ENCODE measurements around the gene TMEM207. TPM values are rescaled to one million over a fixed set of nuclear protein-coding genes. Genes with fewer than 3 reads are reported as not detected.
"Not testable (repeated sequence)": the region's sequence is repeated elsewhere in the genome, so short reads cannot be mapped to it uniquely, and the experiment has no call there.

TMEM207 gene
- total RNA-seq, 1 experiment from 2014 or later: not detected

DNA sequence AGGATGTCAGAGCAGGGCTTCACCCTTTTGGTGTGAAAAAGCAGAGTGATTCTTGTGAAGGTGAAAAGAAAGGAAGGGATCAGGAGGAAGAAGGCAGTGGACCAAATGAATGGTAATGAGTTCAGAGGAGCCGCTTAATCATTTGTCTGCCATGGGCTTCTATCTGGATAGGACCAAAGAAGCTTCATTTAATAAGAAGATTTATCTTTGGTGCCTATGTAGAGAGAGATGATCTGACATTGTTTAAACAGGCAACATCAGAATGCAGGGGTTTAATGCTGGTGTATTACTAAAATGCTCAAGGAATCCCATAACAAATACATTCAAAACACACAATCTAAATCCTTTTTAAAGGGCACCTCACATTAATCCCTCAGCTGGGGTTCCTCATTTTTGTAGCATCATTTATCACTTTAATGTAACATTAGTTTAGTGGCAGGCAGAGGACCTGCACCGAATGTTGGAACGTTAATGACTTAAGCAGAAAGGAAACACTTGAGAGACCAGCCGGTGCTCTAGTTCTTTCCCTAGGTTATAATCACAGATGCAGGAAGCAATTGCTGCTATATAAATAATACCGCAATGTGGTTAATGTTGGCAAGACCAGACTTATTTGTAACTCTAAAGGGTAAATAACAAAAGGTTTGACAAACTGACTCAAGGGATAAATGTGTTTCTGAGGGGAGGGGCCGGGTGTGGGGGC lies 36.3 kb upstream of the TMEM207 start (continued):
- TF ChIP-seq, protein P1, sequence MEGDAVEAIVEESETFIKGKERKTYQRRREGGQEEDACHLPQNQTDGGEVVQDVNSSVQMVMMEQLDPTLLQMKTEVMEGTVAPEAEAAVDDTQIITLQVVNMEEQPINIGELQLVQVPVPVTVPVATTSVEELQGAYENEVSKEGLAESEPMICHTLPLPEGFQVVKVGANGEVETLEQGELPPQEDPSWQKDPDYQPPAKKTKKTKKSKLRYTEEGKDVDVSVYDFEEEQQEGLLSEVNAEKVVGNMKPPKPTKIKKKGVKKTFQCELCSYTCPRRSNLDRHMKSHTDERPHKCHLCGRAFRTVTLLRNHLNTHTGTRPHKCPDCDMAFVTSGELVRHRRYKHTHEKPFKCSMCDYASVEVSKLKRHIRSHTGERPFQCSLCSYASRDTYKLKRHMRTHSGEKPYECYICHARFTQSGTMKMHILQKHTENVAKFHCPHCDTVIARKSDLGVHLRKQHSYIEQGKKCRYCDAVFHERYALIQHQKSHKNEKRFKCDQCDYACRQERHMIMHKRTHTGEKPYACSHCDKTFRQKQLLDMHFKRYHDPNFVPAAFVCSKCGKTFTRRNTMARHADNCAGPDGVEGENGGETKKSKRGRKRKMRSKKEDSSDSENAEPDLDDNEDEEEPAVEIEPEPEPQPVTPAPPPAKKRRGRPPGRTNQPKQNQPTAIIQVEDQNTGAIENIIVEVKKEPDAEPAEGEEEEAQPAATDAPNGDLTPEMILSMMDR (IDR thresholded peaks at IDR 0.05 in 2 of 3, conservative IDR thresholded peaks at IDR 0.05 in 1 of 3; ENCODE audit: borderline replicate concordance in 1 of 3, insufficient read depth in 1 of 3, low read depth in 2 of 3, low read length in 2 of 3): no peak
- TF ChIP-seq, protein P2, sequence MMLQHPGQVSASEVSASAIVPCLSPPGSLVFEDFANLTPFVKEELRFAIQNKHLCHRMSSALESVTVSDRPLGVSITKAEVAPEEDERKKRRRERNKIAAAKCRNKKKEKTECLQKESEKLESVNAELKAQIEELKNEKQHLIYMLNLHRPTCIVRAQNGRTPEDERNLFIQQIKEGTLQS (IDR thresholded peaks at IDR 0.05): no peak
- TF ChIP-seq CEBPB (IDR thresholded peaks at IDR 0.05; ENCODE audit: low read depth) (no peak), YY1 (IDR thresholded peaks at IDR 0.05; ENCODE audit: extremely low read depth, insufficient replicate concordance, low read depth, low read length) (no peak), SIN3A (IDR thresholded peaks at IDR 0.05; ENCODE audit: low read depth) (no peak), CBX3 (IDR thresholded peaks at IDR 0.05; ENCODE audit: low read depth) (no peak)

DNA sequence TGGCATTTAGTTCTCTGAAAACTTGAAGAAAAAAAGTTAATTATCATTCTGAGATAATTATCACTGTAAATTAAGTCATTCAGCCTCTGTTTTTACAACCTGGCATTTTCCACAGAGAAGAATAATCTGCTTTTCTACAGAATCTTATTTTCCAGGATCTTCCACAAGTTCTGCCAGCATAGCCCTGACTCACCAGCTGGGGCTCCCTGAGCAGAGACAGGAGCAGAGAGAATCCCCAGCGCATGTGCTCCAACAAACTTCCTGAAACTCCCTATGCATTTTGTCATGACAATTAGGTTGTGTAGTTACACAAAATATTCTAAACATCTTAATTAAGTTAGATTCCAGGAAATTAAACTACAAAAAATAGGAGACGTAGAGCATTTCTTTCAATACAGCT lies 32.1 kb upstream of the TMEM207 start:
- POLR2A ChIA-PET: no interaction called here
- Histone ChIP-seq H3K27me3 (ENCODE audit: insufficient read depth, low read length) (no peaks in the 10 kb centered on the region), H3K4me1 (ENCODE audit: control insufficient read depth in 1 of 2, insufficient read depth in 2 of 2, low read length in 2 of 2) (no peaks in the 10 kb centered on the region), H3K4me3 (replicated peaks in 1 of 2; ENCODE audit: low read depth in 1 of 2, low read length in 2 of 2) (no peak overlapping the region), H3K4me2 (ENCODE audit: low read length) (no peak overlapping the region), H3K9me2 (ENCODE audit: insufficient read depth) (no peaks in the 10 kb centered on the region), H3K9me3 (ENCODE audit: control insufficient read depth in 1 of 2, insufficient read depth in 1 of 2, low read depth in 1 of 2, low read length in 2 of 2) (no peaks in the 10 kb centered on the region), H3K27ac (ENCODE audit: low read depth, low read length) (no peak overlapping the region), H2AFZ (ENCODE audit: low read depth, low read length, poor library complexity, severe bottlenecking) (no peak overlapping the region), H3K79me2 (ENCODE audit: insufficient read depth, low read length) (no peaks in the 10 kb centered on the region), H3K9ac (ENCODE audit: low read length) (no peak overlapping the region), H4K20me1 (ENCODE audit: insufficient read depth) (no peaks in the 10 kb centered on the region), H3K36me3 (ENCODE audit: control insufficient read depth in 1 of 2, insufficient read depth in 2 of 2, low read length in 2 of 2) (no peaks in the 10 kb centered on the region)
- TF ChIP-seq ZFX (IDR thresholded peaks at IDR 0.05) (no peak), YY1 (IDR thresholded peaks at IDR 0.05; ENCODE audit: extremely low read depth, insufficient replicate concordance, low read depth, low read length) (no peak), RAD21 (IDR thresholded peaks at IDR 0.05; ENCODE audit: low read depth) (no peak)
- TF ChIP-seq, protein P1 (IDR thresholded peaks at IDR 0.05 in 2 of 3, conservative IDR thresholded peaks at IDR 0.05 in 1 of 3; ENCODE audit: borderline replicate concordance in 1 of 3, insufficient read depth in 1 of 3, low read depth in 2 of 3, low read length in 2 of 3): no peak
- CTCF ChIA-PET: no interaction called here
- RAD21 ChIA-PET (ENCODE audit: low non-redundant PET in 1 of 2, low total read pairs in 2 of 2, uncharacterized antibody in 2 of 2, unreplicated experiment in 2 of 2): no interaction called here
- DNase-seq (ENCODE audit: low read depth, low spot score) (no peak), ATAC-seq (no peak)
- no TSS peak for BruUV-seq (replicated peaks)
- intact Hi-C loops (cut with micrococcal nuclease): no loop called here

DNA sequence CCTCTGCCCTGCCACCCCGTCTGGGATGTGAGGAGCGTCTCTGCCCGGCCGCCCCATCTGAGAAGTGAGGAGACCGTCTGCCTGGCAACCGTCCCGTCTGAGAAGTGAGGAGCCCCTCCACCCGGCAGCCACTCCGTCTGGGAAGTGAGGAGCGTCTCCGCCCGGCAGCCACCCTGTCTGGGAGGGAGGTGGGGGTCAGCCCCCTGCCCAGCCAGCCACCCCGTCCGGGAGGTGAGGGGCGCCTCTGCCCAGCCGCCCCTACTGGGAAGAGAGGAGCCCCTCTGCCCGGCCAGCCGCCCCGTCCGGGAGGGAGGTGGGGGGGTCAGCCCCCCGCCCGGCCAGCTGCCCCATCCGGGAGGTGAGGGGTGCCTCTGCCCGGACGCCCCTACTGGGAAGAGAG lies 23.6 kb upstream of the TMEM207 start:
- CTCF ChIA-PET, POLR2A ChIA-PET: not testable (repeated sequence)

More for the DNA sequence above, 23.6 kb upstream of the TMEM207 start:
- DNase-seq (ENCODE audit: low read depth, low spot score); H3K9ac ChIP-seq (ENCODE audit: low read length); H3K9me3 ChIP-seq (ENCODE audit: control insufficient read depth in 1 of 2, insufficient read depth in 1 of 2, low read depth in 1 of 2, low read length in 2 of 2); H3K27ac ChIP-seq (ENCODE audit: low read depth, low read length); intact Hi-C loops (cut with micrococcal nuclease); H2AFZ ChIP-seq (ENCODE audit: low read depth, low read length, poor library complexity, severe bottlenecking); RAD21 ChIA-PET (ENCODE audit: low non-redundant PET in 1 of 2, low total read pairs in 2 of 2, uncharacterized antibody in 2 of 2, unreplicated experiment in 2 of 2); H3K36me3 ChIP-seq (ENCODE audit: control insufficient read depth in 1 of 2, insufficient read depth in 2 of 2, low read length in 2 of 2); H3K4me3 ChIP-seq (replicated peaks in 1 of 2; ENCODE audit: low read depth in 1 of 2, low read length in 2 of 2); H3K4me1 ChIP-seq (ENCODE audit: control insufficient read depth in 1 of 2, insufficient read depth in 2 of 2, low read length in 2 of 2); BruUV-seq (replicated peaks); H3K9me2 ChIP-seq (ENCODE audit: insufficient read depth); H4K20me1 ChIP-seq (ENCODE audit: insufficient read depth); ATAC-seq; H3K79me2 ChIP-seq (ENCODE audit: insufficient read depth, low read length); H3K4me2 ChIP-seq (ENCODE audit: low read length); H3K27me3 ChIP-seq (ENCODE audit: insufficient read depth, low read length): not testable (repeated sequence)

Data from HCT116 (cell line).